Spleen (tissue), 7 donors: ENCODE measurements around the gene ACMSD.

ENCODE experiments used
- POLR2AphosphoS5 ChIP-seq, 3 donors: sonication (generic); formaldehyde crosslinking; IDR thresholded peaks; one replicate each; pipeline ENCODE4 v1.5.1; 2017; ENCODE audit warnings: antibody characterized with exemption in 3 of 3
- TF ChIP-seq, protein P1 (sequence below), 11 experiments: fragments of 200-600 bp in 7 of 11; fragments of 450-650 bp in 4 of 11; sonication (generic) in 4 of 11; IDR thresholded peaks in 8 of 11; conservative IDR thresholded peaks in 3 of 11; 1 replicate in 7 of 11; 2 replicates in 4 of 11; pipeline versions ENCODE4 v1.4.0 to v1.8.0; 2016 to 2021; ENCODE audit warnings: antibody characterized with exemption in 11 of 11, inconsistent platforms in 4 of 11, mild to moderate bottlenecking in 1 of 11
- donor health status: DM: no; HTN: no; CAD: no; lungs with moderate emphysema.
- donor health status: DM: no; HTN: no; CAD: no.
- donor health status: DM: no; HTN: no; CAD: no.

DNA sequence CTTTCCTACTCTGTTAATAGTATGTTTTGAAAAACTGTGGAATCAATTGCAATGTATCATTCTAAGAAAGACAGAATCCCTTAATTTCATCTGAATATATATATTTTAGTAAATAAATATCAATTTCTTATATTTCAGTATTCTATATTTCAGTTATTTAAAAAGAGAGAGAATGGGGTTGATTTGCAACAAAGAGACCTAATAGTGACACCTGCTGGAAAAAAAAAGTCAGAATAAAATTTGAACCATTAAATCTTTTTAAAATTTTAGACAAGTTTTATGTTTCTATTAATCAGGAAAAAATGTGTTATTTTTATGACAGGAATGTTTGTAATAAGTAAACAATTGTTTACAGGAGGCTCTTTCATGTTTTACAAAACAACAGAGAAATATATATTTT lies 59.5 kb downstream of the ACMSD start:
- TF ChIP-seq, protein P1, sequence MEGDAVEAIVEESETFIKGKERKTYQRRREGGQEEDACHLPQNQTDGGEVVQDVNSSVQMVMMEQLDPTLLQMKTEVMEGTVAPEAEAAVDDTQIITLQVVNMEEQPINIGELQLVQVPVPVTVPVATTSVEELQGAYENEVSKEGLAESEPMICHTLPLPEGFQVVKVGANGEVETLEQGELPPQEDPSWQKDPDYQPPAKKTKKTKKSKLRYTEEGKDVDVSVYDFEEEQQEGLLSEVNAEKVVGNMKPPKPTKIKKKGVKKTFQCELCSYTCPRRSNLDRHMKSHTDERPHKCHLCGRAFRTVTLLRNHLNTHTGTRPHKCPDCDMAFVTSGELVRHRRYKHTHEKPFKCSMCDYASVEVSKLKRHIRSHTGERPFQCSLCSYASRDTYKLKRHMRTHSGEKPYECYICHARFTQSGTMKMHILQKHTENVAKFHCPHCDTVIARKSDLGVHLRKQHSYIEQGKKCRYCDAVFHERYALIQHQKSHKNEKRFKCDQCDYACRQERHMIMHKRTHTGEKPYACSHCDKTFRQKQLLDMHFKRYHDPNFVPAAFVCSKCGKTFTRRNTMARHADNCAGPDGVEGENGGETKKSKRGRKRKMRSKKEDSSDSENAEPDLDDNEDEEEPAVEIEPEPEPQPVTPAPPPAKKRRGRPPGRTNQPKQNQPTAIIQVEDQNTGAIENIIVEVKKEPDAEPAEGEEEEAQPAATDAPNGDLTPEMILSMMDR (IDR thresholded peaks at IDR 0.05 in 8 of 11, conservative IDR thresholded peaks at IDR 0.05 in 3 of 11), result peak in 4 of 11 experiments; percentile 8 to 41 (median 23)
- no peak for TF ChIP-seq POLR2AphosphoS5 (IDR thresholded peaks at IDR 0.05)
